VCaP (cell line): ENCODE data around the gene HS6ST3.
A peak's percentile ranks its signal among the peaks of the same experiment; 100 is the strongest.
"Not testable (repeated sequence)": the region's sequence is repeated elsewhere in the genome, so short reads cannot be mapped to it uniquely, and the experiment has no call there.

Source experiments
- H3K27ac ChIP-seq: fragments of 450-650 bp; 2 replicates; pipeline ENCODE4 v1.5.1; 2017
- CTCF ChIP-seq: fragments of 450-650 bp; conservative IDR thresholded peaks from 2 replicates; pipeline ENCODE4 v1.5.1; 2017; ENCODE audit warnings: mild to moderate bottlenecking, moderate library complexity

Gene HS6ST3

GRCh38 chr13:96772426-96772825, 682.5 kb downstream of the HS6ST3 start:
- no peak overlapping the region for H3K27ac ChIP-seq
- TF ChIP-seq CTCF = no peak

GRCh38 chr13:96778302-96778701, 688.4 kb downstream of the HS6ST3 start:
- H3K27ac ChIP-seq = not testable (repeated sequence)

GRCh38 chr13:96779691-96780090, 689.8 kb downstream of the HS6ST3 start:
- no peak overlapping the region for H3K27ac ChIP-seq
- no peak for TF ChIP-seq CTCF

GRCh38 chr13:96780105-96780504, 690.2 kb downstream of the HS6ST3 start:
- no peak overlapping the region for H3K27ac ChIP-seq
- TF ChIP-seq CTCF = no peak

GRCh38 chr13:96781141-96781540, 691.2 kb downstream of the HS6ST3 start:
- TF ChIP-seq CTCF = no peak
- H3K27ac ChIP-seq = peak overlapping the region; percentile 32

GRCh38 chr13:96782186-96782585, 692.3 kb downstream of the HS6ST3 start:
- no peak for TF ChIP-seq CTCF
- H3K27ac ChIP-seq = no peak overlapping the region; the same call in 1 of the 2 replicates

- no peak overlapping the region for H3K27ac ChIP-seq
- no peak for TF ChIP-seq CTCF
Measured at GRCh38 chr13:96783057-96783456, 693.1 kb downstream of the HS6ST3 start.

GRCh38 chr13:96783511-96783910, 693.6 kb downstream of the HS6ST3 start:
- TF ChIP-seq CTCF = no peak
- H3K27ac ChIP-seq = no peak overlapping the region
